ENCODE data around the gene ESYT3.
"Not testable (repeated sequence)": the region's sequence is repeated elsewhere in the genome, so short reads cannot be mapped to it uniquely, and the experiment has no call there.

Gene ESYT3

GRCh38 chr3:138408751-138409570 lies 25.5 kb upstream of the ESYT3 start:
- no peak for DNase-seq (ENCODE audit: low spot score)

DNA sequence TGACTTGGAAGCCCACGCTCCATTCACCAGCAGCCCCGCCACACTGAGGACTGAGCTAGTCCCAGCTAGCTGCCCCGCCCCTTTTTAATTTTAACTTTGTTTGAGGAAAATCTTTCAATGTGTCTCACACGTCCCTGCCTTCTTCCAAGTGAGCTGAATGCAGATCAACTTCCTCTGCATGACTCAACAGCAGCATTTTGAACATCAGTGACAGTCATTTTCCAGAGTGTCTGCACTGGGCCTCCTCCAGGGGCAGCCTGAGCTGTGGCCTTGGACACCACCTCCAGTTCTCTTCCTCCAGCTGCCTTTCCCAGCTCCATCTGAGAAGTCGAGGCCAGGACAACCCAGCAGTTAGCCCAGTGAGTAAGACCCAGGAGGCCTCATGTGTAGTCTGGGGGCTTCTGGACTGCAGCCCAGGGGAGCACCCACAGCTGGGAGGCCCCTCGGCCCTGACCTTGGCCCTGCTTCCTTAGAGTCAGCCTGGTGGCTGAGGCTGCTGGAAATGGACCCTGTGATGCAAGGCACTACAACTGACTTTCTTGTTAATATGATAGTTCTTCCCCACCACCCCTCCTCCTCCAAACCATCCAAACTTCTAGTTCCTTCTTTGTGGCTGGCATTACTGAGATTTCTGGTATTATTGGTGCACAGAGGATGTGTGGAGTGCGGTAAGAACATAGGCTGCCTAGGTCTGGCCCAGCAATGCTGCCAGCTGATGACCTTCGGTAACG lies 21.4 kb upstream of the ESYT3 start:
- no peak for DNase-seq (ENCODE audit: low spot score)

DNA sequence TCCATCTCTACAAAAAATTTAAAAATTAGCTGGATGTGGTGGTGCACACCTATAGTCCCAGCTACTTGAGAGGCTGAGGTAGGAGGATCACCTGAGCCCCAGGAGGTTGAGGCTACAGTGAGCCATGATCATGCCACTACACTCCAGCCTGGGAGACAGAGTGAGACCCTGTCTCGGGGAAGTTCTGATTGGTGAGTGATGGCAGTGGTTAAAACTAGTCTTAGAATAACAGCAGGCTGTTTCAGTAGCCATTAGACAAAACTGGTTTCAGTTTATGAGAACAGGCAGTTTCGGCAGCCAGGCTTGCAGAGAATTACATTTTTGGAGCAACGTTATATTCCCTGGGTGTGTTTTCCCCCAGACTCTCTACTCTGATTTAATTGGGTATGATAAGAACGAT lies 18.2 kb upstream of the ESYT3 start:
- not testable (repeated sequence) for DNase-seq (ENCODE audit: low spot score)

DNA sequence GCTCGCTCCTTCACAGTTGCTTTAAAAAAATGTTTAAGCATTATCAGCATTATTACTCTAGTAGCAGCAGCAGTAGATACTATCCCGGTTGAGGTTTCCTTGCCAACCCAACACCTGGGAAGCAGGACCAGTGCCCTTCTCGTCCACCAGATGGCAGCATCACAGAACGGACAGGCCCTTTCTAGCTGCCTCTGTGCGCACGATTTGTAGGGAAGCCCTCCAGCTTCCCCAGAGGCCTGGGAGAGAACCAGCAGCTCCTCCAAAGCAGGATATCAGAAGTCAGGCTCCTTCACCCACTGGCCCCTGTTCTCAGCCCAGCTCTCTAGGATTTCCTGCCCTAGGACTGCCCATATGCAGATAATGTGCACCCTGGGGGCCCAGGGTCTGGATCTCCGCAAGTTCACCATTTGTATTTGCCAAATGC lies 16.8 kb upstream of the ESYT3 start:
- DNase-seq (ENCODE audit: low spot score), result peak; percentile 91

GRCh38 chr3:138418601-138419206 lies 15.7 kb upstream of the ESYT3 start:
- no peak for DNase-seq (ENCODE audit: low spot score)

DNA sequence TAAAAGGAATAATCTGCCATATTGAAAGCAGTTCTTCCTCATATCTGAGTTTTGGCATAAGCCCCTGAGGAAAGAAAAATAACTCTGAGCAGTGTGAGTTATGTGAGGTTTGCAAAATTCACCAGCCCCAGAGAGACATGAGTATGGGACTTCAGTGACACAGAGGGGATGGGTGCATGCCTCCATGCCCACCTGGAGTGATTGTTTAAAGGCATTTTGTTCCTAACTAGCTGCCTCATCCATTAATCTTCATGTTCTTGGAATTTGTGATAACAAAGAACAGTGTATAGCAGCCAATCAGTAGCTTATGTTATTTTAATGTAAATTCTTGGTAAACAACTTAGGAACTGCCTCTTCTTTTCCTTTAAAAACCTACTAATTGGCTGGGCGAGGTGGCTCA lies 11.1 kb upstream of the ESYT3 start:
- DNase-seq (ENCODE audit: low spot score), result no peak

GRCh38 chr3:138424323-138424722 lies 10.1 kb upstream of the ESYT3 start:
- DNase-seq (ENCODE audit: low spot score), result no peak

DNA sequence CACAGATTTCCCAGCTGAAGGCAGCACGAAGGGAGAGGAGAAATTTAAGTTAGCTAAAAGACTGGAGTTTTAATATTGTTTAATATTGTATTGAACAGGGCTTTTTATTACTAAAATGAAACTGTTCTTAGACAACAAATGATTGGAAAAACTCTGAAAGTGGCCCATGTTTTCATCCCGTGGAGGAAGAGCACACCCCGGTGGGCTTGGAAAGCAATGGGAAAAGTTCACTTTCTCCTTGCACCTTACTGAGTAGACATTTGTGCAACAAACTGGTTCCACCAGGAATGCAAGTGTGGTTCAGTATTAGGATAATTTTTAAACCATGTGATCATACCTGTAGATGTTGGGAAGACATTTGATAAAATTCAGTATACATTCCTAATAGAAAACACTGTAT lies 8.2 kb upstream of the ESYT3 start:
- no peak for DNase-seq (ENCODE audit: low spot score)

DNA sequence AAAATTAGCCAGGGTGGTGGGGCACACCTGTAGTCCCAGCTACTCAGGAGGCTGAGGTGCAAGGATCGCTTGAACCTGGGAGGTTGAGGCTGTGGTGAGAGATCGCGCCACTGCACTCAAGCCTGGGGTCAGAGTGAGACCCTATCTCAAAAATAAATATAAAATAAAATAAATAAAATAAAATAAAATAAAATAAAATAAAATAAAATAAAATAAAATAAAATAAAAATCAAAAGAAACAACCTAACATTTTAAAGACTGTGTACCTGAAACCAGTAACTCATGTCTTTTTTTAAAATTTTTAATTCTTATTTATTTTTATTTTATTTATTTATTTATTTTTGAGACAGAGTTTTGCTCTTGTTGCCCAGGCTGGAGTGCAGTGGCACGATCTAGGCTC lies 7.7 kb upstream of the ESYT3 start:
- not testable (repeated sequence) for DNase-seq (ENCODE audit: low spot score)

GRCh38 chr3:138429665-138430064 lies 4.8 kb upstream of the ESYT3 start:
- no peak for DNase-seq (ENCODE audit: low spot score)

DNA sequence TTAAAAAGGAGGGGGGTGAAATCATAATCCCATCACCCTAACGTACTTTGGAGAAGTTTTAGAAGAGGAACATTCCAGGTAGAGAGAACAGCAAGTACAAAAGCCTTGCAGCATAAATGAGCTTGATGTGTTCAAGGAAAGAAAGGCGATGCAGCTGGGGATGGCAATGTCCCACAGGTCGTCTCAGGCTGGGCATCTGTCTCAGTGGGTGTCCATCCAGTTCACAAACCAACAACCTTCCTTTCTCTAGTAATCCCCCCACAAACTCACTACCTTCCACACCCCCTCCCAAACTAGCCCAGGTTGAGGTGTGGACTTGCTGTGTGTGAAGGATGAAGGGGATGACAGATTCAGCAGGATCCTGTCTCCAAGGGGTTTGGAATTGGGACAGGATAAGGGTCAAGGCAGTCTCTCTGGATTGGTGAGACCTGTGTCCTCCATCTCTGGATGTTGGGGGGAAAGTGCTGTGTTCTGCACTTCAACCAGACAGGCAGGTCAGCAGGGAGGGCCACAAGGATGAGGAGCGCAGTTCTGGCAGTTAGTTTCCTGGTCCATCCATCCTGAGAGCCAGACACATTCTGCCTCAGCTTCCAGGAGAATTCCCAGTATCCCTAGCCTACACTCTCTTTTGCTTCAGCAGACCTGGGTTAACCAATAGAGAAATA lies 1.7 kb upstream of the ESYT3 start:
- no peak for DNase-seq (ENCODE audit: low spot score)

DNA sequence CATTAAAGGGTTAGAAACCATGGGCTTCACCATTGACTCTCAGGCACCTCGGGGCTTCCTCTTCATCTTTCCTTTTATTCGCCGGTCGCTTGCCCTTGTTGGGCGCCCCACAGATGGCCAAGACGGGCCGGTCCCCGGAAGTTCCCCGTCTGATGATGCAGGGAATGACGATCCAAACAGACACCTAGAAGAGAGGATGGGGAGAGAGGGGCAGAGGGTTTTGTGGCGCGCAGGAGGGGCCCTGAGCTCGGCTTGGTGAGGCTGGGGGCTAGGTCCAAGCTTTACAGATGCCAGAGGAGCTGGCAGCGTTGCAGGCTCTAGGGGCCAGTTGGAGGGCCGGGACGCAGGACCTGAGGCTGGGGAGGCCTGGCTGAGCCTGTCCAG lies 532 bp upstream of the ESYT3 start:
- no peak for DNase-seq (ENCODE audit: low spot score)

- no peak for DNase-seq (ENCODE audit: low spot score)
These were observed 708 bp downstream of the ESYT3 start for GRCh38 chr3:138434875-138435772.

DNA sequence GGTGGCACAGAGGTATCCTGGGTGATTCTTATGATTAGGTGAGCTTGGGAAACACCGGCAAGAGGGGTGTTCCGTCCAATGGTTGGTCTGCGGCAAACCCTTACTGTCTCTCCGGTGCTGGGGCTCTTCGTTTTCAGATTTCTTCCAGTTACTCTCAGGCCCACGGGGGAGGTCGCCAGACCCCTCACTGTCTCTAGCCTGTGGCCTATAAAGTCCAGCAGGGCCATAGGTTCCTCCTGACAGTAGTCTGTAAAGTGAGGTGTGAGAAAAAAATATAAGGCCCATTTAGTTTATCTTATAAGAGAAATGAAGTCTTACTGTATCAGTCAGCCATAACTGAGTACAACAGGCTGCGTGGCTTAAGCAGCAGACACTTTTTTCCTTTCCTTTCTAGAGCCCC lies 1.4 kb downstream of the ESYT3 start:
- DNase-seq (ENCODE audit: low spot score), result no peak

GRCh38 chr3:138437281-138437680 lies 2.9 kb downstream of the ESYT3 start:
- DNase-seq (ENCODE audit: low spot score), result no peak

- no peak for DNase-seq (ENCODE audit: low spot score)
These were observed 4.5 kb downstream of the ESYT3 start for GRCh38 chr3:138438896-138439295.

DNA sequence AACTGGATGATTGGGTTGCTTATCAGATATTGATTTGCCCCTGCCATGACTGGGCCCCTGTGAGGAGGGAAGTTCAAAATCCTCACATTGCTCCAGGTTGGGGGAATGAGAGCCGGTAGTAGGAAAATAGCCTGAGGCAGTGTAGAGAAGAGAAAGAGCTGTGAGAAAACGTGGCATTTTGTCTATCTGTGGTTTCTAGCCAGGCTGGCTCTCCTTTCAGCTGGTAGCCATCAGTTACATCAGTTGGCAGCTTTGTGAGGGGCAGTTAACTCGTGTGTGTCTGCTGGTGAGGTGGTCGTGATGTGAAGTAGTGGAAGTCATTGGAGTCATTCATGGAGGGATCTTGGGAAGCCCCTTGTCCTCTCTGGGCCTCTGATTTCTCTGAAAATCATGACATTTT lies 5.2 kb downstream of the ESYT3 start:
- DNase-seq (ENCODE audit: low spot score), result no peak

DNA sequence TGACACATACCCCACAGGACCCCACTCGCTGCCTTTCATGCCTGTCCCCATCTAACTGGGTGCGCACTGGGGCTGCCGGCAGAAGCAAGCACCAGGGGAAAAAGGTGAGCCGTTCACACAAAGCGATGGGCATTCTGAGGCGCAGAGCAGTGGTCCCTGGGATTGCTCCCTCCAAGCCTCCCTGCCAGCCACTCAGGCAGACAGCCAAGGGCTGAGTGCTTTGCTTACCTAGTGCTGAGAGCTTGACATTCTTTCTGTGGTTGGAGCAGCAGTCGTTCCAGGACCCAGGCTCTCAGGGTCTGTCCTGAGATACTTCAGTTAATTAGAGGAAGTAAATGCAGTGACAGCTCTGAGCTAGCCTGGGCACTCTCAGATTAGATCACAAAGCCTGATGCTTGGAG lies 5.7 kb downstream of the ESYT3 start:
- peak; percentile 17 for DNase-seq (ENCODE audit: low spot score)

DNA sequence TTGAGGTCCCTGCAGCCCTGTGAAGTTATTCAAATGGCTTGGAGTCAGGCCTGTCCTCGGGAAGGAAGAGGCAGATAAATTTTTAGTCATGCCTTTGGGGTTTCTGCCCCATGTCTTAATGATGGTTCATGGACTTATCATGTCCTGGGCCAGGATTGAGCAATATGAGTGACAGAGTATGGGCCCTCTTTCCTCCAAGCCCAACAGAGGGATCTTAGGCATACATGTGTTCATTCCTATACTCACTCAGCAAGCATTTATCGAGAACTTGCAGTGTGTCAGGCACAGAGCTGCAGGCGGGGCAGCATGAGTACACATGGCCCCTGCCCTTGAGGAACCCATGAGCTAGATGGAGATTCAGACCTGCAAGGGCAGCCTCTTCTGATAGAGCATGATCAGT lies 6.2 kb downstream of the ESYT3 start:
- no peak for DNase-seq (ENCODE audit: low spot score)

DNA sequence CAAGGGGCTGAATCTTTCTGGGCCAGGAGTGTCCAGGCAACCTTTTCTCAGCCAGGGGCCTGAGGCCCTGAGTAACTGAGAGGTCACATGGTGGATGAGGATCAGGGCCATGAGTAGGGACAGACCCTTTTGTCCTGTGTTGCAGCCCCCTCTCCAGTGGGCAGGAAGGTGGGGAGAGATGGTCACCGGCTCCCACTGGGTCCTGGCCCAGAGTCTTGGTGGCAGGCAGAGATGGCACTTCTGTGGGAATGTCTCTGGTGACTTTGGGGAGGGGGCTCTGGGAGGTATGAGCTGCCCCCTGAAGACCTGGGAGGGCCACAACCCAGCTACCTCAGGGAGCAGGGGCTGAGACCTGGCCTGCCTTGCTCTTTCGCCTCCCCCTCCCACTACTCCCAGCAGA lies 6.8 kb downstream of the ESYT3 start:
- no peak for DNase-seq (ENCODE audit: low spot score)

DNA sequence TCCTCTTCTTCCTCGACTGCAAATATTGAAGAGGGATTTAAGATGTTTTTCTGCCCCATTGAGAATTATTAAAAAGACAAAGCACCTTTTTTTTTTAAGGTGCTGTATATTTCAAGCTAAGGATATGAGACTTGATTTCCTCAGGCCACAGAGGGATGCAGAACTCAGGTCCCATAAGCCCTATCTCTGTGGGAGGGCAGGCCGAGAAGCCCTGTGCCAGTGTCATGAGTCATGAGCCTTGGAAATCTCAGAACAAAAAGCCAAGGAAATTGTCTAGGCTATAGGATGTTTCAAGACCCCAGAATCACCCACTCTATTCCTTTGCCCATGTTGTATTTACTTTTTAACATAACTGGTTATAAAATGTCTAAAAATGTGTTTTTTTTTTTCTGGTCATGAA lies 7.3 kb downstream of the ESYT3 start:
- no peak for DNase-seq (ENCODE audit: low spot score)

GRCh38 chr3:138442433-138442832 lies 8.0 kb downstream of the ESYT3 start:
- no peak for DNase-seq (ENCODE audit: low spot score)
